Measurements from ENCODE around the gene FOXD2. TPM values are rescaled to one million over a fixed set of nuclear protein-coding genes. Genes with fewer than 3 reads are reported as not detected.
A peak's percentile ranks its signal among the peaks of the same experiment; 100 is the strongest.

Gene FOXD2
- total RNA-seq, 1 donor from 2014 or later: 0.35 TPM

GRCh38 chr1:47410068-47410455, 27.8 kb upstream of the FOXD2 start:
- TF ChIP-seq CTCF (IDR thresholded peaks at IDR 0.05): no peak
- intact Hi-C loops (cut with DNase I): no loop called here
- ATAC-seq (no peak), DNase-seq (no peak)
- Histone ChIP-seq H3K27me3 (peaks cover 1% of the 10 kb centered on the region), H3K4me1 (no peaks in the 10 kb centered on the region), H3K9me3 (no peaks in the 10 kb centered on the region), H3K36me3 (no peaks in the 10 kb centered on the region), H3K4me3 (no peak overlapping the region), H3K27ac (no peak overlapping the region)

GRCh38 chr1:47411436-47411835, 26.4 kb upstream of the FOXD2 start:
- TF ChIP-seq CTCF (IDR thresholded peaks at IDR 0.05): no peak
- DNase-seq (no peak), ATAC-seq (peak; percentile 28)
- no peaks in the 10 kb centered on the region for H3K9me3 ChIP-seq
- H3K4me1 ChIP-seq: no peaks in the 10 kb centered on the region
- peaks cover 12% of the 10 kb centered on the region for H3K27me3 ChIP-seq
- H3K4me3 ChIP-seq: no peak overlapping the region
- intact Hi-C loops (cut with DNase I): no loop called here
- no peaks in the 10 kb centered on the region for H3K36me3 ChIP-seq
- no peak overlapping the region for H3K27ac ChIP-seq

- H3K27ac ChIP-seq: no peak overlapping the region
- H3K27me3 ChIP-seq: peaks cover 16% of the 10 kb centered on the region
- no peaks in the 10 kb centered on the region for H3K9me3 ChIP-seq
- H3K4me3 ChIP-seq: no peak overlapping the region
- ATAC-seq: no peak
- no peaks in the 10 kb centered on the region for H3K36me3 ChIP-seq
- intact Hi-C loops (cut with DNase I): no loop called here
- no peak for DNase-seq
- H3K4me1 ChIP-seq: no peaks in the 10 kb centered on the region
- no peak for TF ChIP-seq CTCF (IDR thresholded peaks at IDR 0.05)
Observed at GRCh38 chr1:47412437-47412836, 25.4 kb upstream of the FOXD2 start.

GRCh38 chr1:47415728-47416318, 22.0 kb upstream of the FOXD2 start, which contains the start of gene FOXE3:
Gene FOXE3, plus strand, starts transcription at chr1:47416285. Its CDS starts 31 bp downstream, at chr1:47416316.
- no peak for TF ChIP-seq CTCF (IDR thresholded peaks at IDR 0.05)
- Histone ChIP-seq H3K4me1 (no peaks in the 10 kb centered on the region), H3K4me3 (no peak within 1 kb of the TSS), H3K9me3 (no peaks in the 10 kb centered on the region), H3K36me3 (no peaks in the 10 kb centered on the region), H3K27me3 (peaks cover 30% of the 10 kb centered on the region), H3K27ac (no peak within 1 kb of the TSS)
- ATAC-seq (no peak), DNase-seq (no peak)
- intact Hi-C loops (cut with DNase I): no loop called here

GRCh38 chr1:47416319-47417169, 21.3 kb upstream of the FOXD2 start:
- no peak for ATAC-seq
- H3K27me3 ChIP-seq: peaks cover 30% of the 10 kb centered on the region
- DNase-seq: no peak

More at GRCh38 chr1:47416319-47417169, 21.3 kb upstream of the FOXD2 start:
- no peaks in the 10 kb centered on the region for H3K4me1 ChIP-seq
- intact Hi-C loops (cut with DNase I): no loop called here
- H3K9me3 ChIP-seq: no peaks in the 10 kb centered on the region
- H3K27ac ChIP-seq: no peak overlapping the region
- H3K4me3 ChIP-seq: no peak overlapping the region
- no peaks in the 10 kb centered on the region for H3K36me3 ChIP-seq
- TF ChIP-seq CTCF (IDR thresholded peaks at IDR 0.05): no peak

Measured in upper lobe of right lung (tissue), 1 donor.